MM.1S (cell line): ENCODE results near the gene CLEC3A.

Experiments used
- DNase-seq: peaks from one replicate; pipeline ENCODE4 v3.0.0-alpha.2; 2015
- H2AFZ ChIP-seq: fragments of 300-600 bp; sonication (generic); 2 replicates; pipeline ENCODE4 v1.6.0; 2016; ENCODE audit warnings: antibody characterized with exemption, low read length
- H3F3A ChIP-seq: fragments of 300-600 bp; sonication (generic); 2 replicates; pipeline ENCODE4 v1.6.1; 2016; ENCODE audit warnings: mild to moderate bottlenecking, antibody characterized with exemption, low read length, moderate library complexity, mixed read lengths; ENCODE audit not compliant: insufficient read depth
- H3K27ac ChIP-seq: fragments of 300-600 bp; sonication (generic); 2 replicates; pipeline ENCODE4 v1.5.1; 2016; ENCODE audit warnings: mild to moderate bottlenecking, low read length
- H3K27me3 ChIP-seq: fragments of 300-600 bp; sonication (generic); replicated peaks from 2 replicates; pipeline ENCODE4 v1.6.0; 2016; ENCODE audit warnings: low read length; ENCODE audit not compliant: insufficient read depth
- H3K36me3 ChIP-seq: fragments of 300-600 bp; sonication (generic); replicated peaks from 2 replicates; pipeline ENCODE4 v1.6.1; 2016; ENCODE audit warnings: mild to moderate bottlenecking, low read length, mixed read lengths; ENCODE audit not compliant: insufficient read depth
- H3K4me1 ChIP-seq: fragments of 300-600 bp; sonication (generic); 2 replicates; pipeline ENCODE4 v1.6.1; 2016; ENCODE audit warnings: low read length, mixed read lengths
- H3K4me2 ChIP-seq: fragments of 300-600 bp; sonication (generic); 2 replicates; pipeline ENCODE4 v1.6.0; 2016; ENCODE audit warnings: low read depth, low read length
- H3K4me3 ChIP-seq: fragments of 300-600 bp; sonication (generic); 2 replicates; pipeline ENCODE4 v1.5.1; 2016; ENCODE audit warnings: low read length, mixed read lengths
- H3K79me2 ChIP-seq: fragments of 300-600 bp; sonication (generic); 2 replicates; pipeline ENCODE4 v1.6.1; 2016; ENCODE audit warnings: mixed run types, low read length, mixed read lengths
- H3K9ac ChIP-seq: fragments of 300-600 bp; sonication (generic); 2 replicates; pipeline ENCODE4 v1.6.1; 2016; ENCODE audit warnings: low read length, mixed read lengths
- H3K9me2 ChIP-seq: fragments of 300-600 bp; sonication (generic); replicated peaks from 2 replicates; pipeline ENCODE4 v1.6.1; 2016; ENCODE audit warnings: mild to moderate bottlenecking, low read length, mixed read lengths; ENCODE audit not compliant: insufficient read depth
- H3K9me3 ChIP-seq: fragments of 300-600 bp; sonication (generic); replicated peaks from 2 replicates; pipeline ENCODE4 v1.6.1; 2016; ENCODE audit warnings: mild to moderate bottlenecking, low read length, mixed read lengths; ENCODE audit not compliant: insufficient read depth
- H4K20me1 ChIP-seq: fragments of 300-600 bp; sonication (generic); 2 replicates; pipeline ENCODE4 v1.6.1; 2016; ENCODE audit warnings: mild to moderate bottlenecking, low read length, moderate library complexity, mixed read lengths; ENCODE audit not compliant: insufficient read depth
- CTCF ChIP-seq: fragments of 300-600 bp; sonication (generic); IDR thresholded peaks from 2 replicates; pipeline ENCODE4 v1.5.1; 2016; ENCODE audit warnings: antibody characterized with exemption, low read length, mixed read lengths
- EZH2 ChIP-seq: fragments of 300-600 bp; sonication (generic); optimal IDR thresholded peaks from 2 replicates; pipeline ENCODE3; 2017; ENCODE audit warnings: low read depth, mild to moderate bottlenecking, antibody characterized with exemption, low read length, mixed read lengths
- EZH2phosphoT487 ChIP-seq: fragments of 300-600 bp; sonication (generic); IDR thresholded peaks from 2 replicates; pipeline ENCODE4 v1.6.1; 2018; ENCODE audit warnings: antibody characterized with exemption, low read length

Gene CLEC3A

GRCh38 chr16:78028018-78028417 is 5.7 kb downstream of the CLEC3A start:
- H3K79me2 ChIP-seq: no peaks in the 10 kb centered on the region
- no peaks in the 10 kb centered on the region for H3K9me2 ChIP-seq
- no peaks in the 10 kb centered on the region for H3K9me3 ChIP-seq
- H3K36me3 ChIP-seq: no peaks in the 10 kb centered on the region
- H3K4me3 ChIP-seq: no peak overlapping the region
- no peak overlapping the region for H3K9ac ChIP-seq
- H3K27me3 ChIP-seq: no peaks in the 10 kb centered on the region
- no peak overlapping the region for H3K27ac ChIP-seq
- DNase-seq: no peak
- H3F3A ChIP-seq: no peaks in the 10 kb centered on the region
- no peak overlapping the region for H2AFZ ChIP-seq
- H3K4me2 ChIP-seq: no peak overlapping the region
- no peaks in the 10 kb centered on the region for H3K4me1 ChIP-seq
- no peaks in the 10 kb centered on the region for H4K20me1 ChIP-seq
- TF ChIP-seq EZH2phosphoT487 (no peak), EZH2 (no peak), CTCF (no peak)

- Histone ChIP-seq H3K9ac (no peak overlapping the region), H3K27me3 (no peaks in the 10 kb centered on the region), H3F3A (no peaks in the 10 kb centered on the region), H3K27ac (no peak overlapping the region), H3K4me2 (no peak overlapping the region), H2AFZ (no peak overlapping the region), H3K9me3 (no peaks in the 10 kb centered on the region), H3K4me1 (no peaks in the 10 kb centered on the region), H3K79me2 (no peaks in the 10 kb centered on the region), H3K9me2 (no peaks in the 10 kb centered on the region), H3K36me3 (no peaks in the 10 kb centered on the region), H4K20me1 (no peaks in the 10 kb centered on the region), H3K4me3 (no peak overlapping the region)
- TF ChIP-seq EZH2phosphoT487 (no peak), EZH2 (no peak)
- no peak for DNase-seq
These were observed 12.2 kb downstream of the CLEC3A start for GRCh38 chr16:78034530-78034929.

- no peak overlapping the region for H2AFZ ChIP-seq
- TF ChIP-seq CTCF (no peak), EZH2 (no peak), EZH2phosphoT487 (no peak)
- no peak overlapping the region for H3K9ac ChIP-seq
- H3K4me3 ChIP-seq: no peak overlapping the region
- H3K9me2 ChIP-seq: no peaks in the 10 kb centered on the region
- no peaks in the 10 kb centered on the region for H3K4me1 ChIP-seq
- H3K79me2 ChIP-seq: no peaks in the 10 kb centered on the region
- H3F3A ChIP-seq: no peaks in the 10 kb centered on the region
- no peak overlapping the region for H3K27ac ChIP-seq
- no peaks in the 10 kb centered on the region for H3K27me3 ChIP-seq
- no peaks in the 10 kb centered on the region for H3K9me3 ChIP-seq
- no peak for DNase-seq
- H3K4me2 ChIP-seq: no peak overlapping the region
- H4K20me1 ChIP-seq: no peaks in the 10 kb centered on the region
- H3K36me3 ChIP-seq: no peaks in the 10 kb centered on the region
These were observed 12.7 kb downstream of the CLEC3A start for GRCh38 chr16:78035012-78035411.

- Histone ChIP-seq H3K4me1 (no peaks in the 10 kb centered on the region), H4K20me1 (no peaks in the 10 kb centered on the region), H3K9ac (no peak overlapping the region), H3K79me2 (no peaks in the 10 kb centered on the region), H3K4me2 (no peak overlapping the region), H3K27ac (no peak overlapping the region), H3K36me3 (no peaks in the 10 kb centered on the region), H3K9me3 (no peaks in the 10 kb centered on the region), H3K4me3 (no peak overlapping the region), H3K27me3 (no peaks in the 10 kb centered on the region), H2AFZ (no peak overlapping the region), H3F3A (no peaks in the 10 kb centered on the region), H3K9me2 (no peaks in the 10 kb centered on the region)
- TF ChIP-seq CTCF (no peak), EZH2phosphoT487 (no peak), EZH2 (no peak)
- no peak for DNase-seq
These were observed 18.0 kb downstream of the CLEC3A start for GRCh38 chr16:78040396-78040795.
